COR-L47 (cell line): Measurements from ENCODE around the gene ABCB8.
"Not testable (repeated sequence)": the region's sequence is repeated elsewhere in the genome, so short reads cannot be mapped to it uniquely, and the experiment has no call there.

Experiments
- DNase-seq: peaks from one replicate; lab custom pipeline; 2025; lab: John Stamatoyannopoulos, UW

ABCB8 gene

GRCh38 chr7:151035026-151035717 is 6.9 kb downstream of the ABCB8 start:
- DNase-seq = no peak

GRCh38 chr7:151035902-151036301 is 7.7 kb downstream of the ABCB8 start:
- no peak for DNase-seq

- peak; percentile 11 for DNase-seq
Measured at GRCh38 chr7:151038951-151039849, 10.9 kb downstream of the ABCB8 start.

GRCh38 chr7:151039850-151040548 is 11.7 kb downstream of the ABCB8 start:
- DNase-seq = no peak

GRCh38 chr7:151040616-151041375 is 12.5 kb downstream of the ABCB8 start:
- no peak for DNase-seq

- DNase-seq = not testable (repeated sequence)
Measured at GRCh38 chr7:151043449-151043848, 15.2 kb downstream of the ABCB8 start.

- no peak for DNase-seq
Measured at GRCh38 chr7:151043959-151044358, 15.7 kb downstream of the ABCB8 start.

- DNase-seq = no peak
Measured at GRCh38 chr7:151045262-151045661, 17.0 kb downstream of the ABCB8 start.

- DNase-seq = no peak
Measured at GRCh38 chr7:151045967-151046366, 17.7 kb downstream of the ABCB8 start.

GRCh38 chr7:151046603-151047573 is 18.6 kb downstream of the ABCB8 start:
- DNase-seq = no peak

- no peak for DNase-seq
Measured at GRCh38 chr7:151047976-151048815, 19.9 kb downstream of the ABCB8 start, which contains the start of gene ASIC3. Gene ASIC3, plus strand, starts transcription at chr7:151048531. Its CDS starts 355 bp downstream, at chr7:151048886.

GRCh38 chr7:151048911-151049463 is 20.7 kb downstream of the ABCB8 start:
- DNase-seq = no peak

GRCh38 chr7:151051108-151051507 is 22.9 kb downstream of the ABCB8 start:
- no peak for DNase-seq

GRCh38 chr7:151053096-151053495 is 24.8 kb downstream of the ABCB8 start:
- DNase-seq = no peak

GRCh38 chr7:151053751-151054150 is 25.5 kb downstream of the ABCB8 start:
- no peak for DNase-seq

GRCh38 chr7:151056283-151056665 is 28.0 kb downstream of the ABCB8 start:
- no peak for DNase-seq

- DNase-seq = no peak
Measured at GRCh38 chr7:151056666-151057505, 28.6 kb downstream of the ABCB8 start.

- no peak for DNase-seq
Measured at GRCh38 chr7:151057506-151057988, 29.3 kb downstream of the ABCB8 start, which contains the start of gene CDK5. Gene CDK5, minus strand, starts transcription at chr7:151057897. Its CDS starts 49 bp downstream, at chr7:151057848.
